NT2/D1 (cell line): ENCODE measurements around the gene APC2.
A peak's percentile ranks its signal among the peaks of the same experiment; 100 is the strongest.
"Not testable (repeated sequence)": the region's sequence is repeated elsewhere in the genome, so short reads cannot be mapped to it uniquely, and the experiment has no call there.

Experiments
- DNase-seq: peaks from one replicate; pipeline ENCODE4 v3.0.0-alpha.2; 2011; ENCODE audit warnings: low read depth, low spot score
- H3K27me3 ChIP-seq: 2 replicates; pipeline ENCODE4 v1.6.0; 2011; ENCODE audit warnings: mild to moderate bottlenecking; ENCODE audit not compliant: insufficient read length, insufficient read depth
- H3K36me3 ChIP-seq: 2 replicates; pipeline ENCODE4 v1.6.1; 2011; ENCODE audit warnings: mild to moderate bottlenecking, low read length, mixed read lengths; ENCODE audit not compliant: insufficient read depth, insufficient read length
- H3K4me1 ChIP-seq: 2 replicates; pipeline ENCODE4 v1.5.1; 2011; ENCODE audit not compliant: insufficient read depth, insufficient read length
- H3K4me3 ChIP-seq: 2 replicates; pipeline ENCODE4 v1.5.1; 2011; ENCODE audit warnings: low read depth; ENCODE audit not compliant: insufficient read length
- H3K9ac ChIP-seq: 2 replicates; pipeline ENCODE4 v1.6.0; 2011; ENCODE audit warnings: low read depth; ENCODE audit not compliant: insufficient read length
- H3K9me3 ChIP-seq: 2 replicates; pipeline ENCODE4 v1.5.1; 2011; ENCODE audit warnings: mild to moderate bottlenecking, low read length; ENCODE audit not compliant: insufficient read depth
- SUZ12 ChIP-seq: IDR thresholded peaks from 2 replicates; pipeline ENCODE4 v1.6.1; 2011; ENCODE audit not compliant: insufficient read length, insufficient read depth; ENCODE audit errors: extremely low read depth
- YY1 ChIP-seq: IDR thresholded peaks from 2 replicates; pipeline ENCODE4 v1.6.1; 2011; ENCODE audit not compliant: insufficient read length, insufficient read depth
- ZNF274 ChIP-seq: IDR thresholded peaks from 2 replicates; pipeline ENCODE4 v1.6.1; 2011; ENCODE audit warnings: mild to moderate bottlenecking, low read depth, low read length

APC2 gene

DNA sequence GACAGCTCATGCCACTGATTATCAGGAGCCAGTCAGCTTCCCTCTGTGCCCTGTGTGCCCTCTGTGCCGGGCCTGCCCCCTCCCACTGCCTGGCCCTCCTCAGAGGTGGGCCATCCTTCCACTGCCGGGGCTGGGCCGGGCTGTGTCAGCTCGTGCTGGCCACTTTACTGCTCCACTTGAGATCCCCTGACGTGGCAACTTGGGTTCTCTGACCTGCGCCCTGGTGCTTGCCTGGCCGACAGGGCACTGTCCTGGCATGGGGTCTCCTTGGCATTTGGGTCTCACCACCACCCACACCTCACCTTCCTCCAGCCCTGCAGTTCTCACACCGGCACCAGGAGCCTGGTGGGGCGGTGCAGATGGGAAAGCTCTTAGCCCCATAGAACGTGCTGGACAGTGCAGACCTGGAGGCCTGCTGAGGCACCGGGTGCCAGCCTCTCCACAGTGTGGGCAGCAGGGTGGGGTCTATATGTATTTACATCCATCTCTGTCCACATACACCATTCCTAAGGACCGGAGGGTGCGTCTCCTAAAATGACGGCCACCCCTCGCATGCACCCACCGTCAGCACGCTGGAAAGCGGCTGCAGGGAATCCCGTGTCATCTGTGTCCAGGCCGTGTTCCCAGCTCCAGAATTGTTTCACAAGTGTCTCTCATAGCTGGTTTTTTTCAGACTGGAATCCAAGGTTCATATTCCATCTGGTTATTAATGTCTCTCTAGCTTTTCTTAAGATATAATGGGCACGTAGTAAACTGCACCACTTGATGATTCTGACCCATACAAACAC, 30.8 kb upstream of the APC2 start:
- Histone ChIP-seq H3K4me3 (no peak overlapping the region), H3K9me3 (no peaks in the 10 kb centered on the region), H3K9ac (no peak overlapping the region), H3K4me1 (peaks cover 39% of the 10 kb centered on the region), H3K27me3 (no peaks in the 10 kb centered on the region), H3K36me3 (peaks cover 85% of the 10 kb centered on the region)
- TF ChIP-seq YY1 (no peak), ZNF274 (no peak), SUZ12 (no peak)
- DNase-seq = no peak

DNA sequence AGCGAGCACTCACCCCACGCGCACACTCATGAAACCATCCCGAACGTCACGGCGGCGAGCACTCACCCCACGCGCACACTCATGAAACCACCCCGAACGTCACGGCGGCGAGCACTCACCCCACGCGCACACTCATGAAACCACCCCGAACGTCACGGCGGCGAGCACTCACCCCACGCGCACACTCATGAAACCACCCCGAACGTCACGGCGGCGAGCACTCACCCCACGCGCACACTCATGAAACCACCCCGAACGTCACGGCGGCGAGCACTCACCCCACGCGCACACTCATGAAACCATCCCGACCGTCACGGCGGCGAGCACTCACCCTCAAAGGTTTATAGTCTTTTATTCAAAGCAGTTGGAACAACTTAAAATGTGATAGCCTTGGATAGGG, 29.8 kb upstream of the APC2 start:
- not testable (repeated sequence) for DNase-seq, H3K4me3 ChIP-seq, H3K9ac ChIP-seq, H3K27me3 ChIP-seq, H3K9me3 ChIP-seq
- H3K36me3 ChIP-seq = peaks cover 89% of the 10 kb centered on the region
- H3K4me1 ChIP-seq = peaks cover 40% of the 10 kb centered on the region

DNA sequence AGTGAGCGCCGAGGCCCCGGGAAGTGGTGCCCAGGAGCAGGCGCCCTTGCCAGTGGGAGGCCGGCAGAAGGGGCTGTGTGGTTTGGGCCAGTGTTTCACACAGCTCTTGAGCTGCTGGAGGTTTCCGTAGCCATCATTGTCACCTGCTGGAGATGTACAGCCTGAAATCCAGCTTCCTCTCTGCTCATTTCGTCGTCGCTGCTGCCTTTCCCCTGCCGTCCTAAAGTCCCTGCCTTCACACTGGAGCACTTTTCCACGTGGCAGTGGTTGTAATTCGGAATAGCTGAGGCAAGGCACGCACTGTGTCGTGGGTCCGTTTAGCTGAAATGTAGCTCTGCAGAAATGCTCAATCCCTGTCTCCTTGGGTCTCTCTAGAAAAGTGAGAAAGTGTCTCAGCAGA, 29.3 kb upstream of the APC2 start:
- H3K4me1 ChIP-seq = peaks cover 43% of the 10 kb centered on the region
- H3K36me3 ChIP-seq = peaks cover 94% of the 10 kb centered on the region

DNA sequence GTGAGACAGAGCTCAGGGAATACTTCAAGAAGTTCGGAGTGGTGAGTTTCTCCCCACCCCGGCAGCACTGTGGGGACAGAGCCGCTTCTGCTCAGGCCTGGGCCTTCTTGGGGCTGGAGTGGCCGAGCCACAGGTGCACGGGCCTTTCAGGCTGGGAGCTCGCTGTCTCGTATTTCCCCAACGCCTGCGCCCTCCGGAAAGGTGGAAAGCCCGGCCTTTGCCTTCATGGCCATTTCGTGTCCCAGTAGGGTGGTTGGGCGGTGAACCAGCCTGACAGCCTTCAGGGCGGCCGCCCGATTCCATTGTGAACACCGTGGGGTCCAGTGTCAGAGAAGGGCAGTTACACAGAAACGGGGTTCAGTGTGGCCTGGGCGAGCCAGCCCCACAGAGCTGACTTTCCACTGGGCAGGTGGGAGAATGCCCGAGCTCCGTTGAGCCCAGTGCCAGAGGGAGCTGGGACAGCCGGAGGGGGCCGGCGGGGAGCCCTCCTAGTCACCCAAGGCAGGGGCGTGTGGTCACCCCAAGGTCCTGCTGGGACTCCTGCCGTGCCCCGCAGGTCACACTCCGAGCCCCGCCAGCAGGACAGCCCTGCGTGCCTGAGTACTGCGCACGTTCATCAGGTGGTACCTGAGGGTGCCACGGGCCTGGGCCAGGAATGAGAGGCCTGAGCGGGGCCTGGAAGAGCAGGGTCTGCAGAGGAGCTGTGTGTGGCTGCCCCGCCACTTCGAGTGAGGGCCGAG, 28.5 kb upstream of the APC2 start:
- Histone ChIP-seq H3K4me3 (no peak overlapping the region), H3K9me3 (no peaks in the 10 kb centered on the region), H3K27me3 (no peaks in the 10 kb centered on the region), H3K4me1 (peaks cover 41% of the 10 kb centered on the region), H3K9ac (no peak overlapping the region), H3K36me3 (peaks cover 95% of the 10 kb centered on the region)
- no peak for TF ChIP-seq SUZ12
- no peak for TF ChIP-seq YY1
- TF ChIP-seq ZNF274 = no peak
- no peak for DNase-seq

More for the DNA sequence above, 29.3 kb upstream of the APC2 start:
- Histone ChIP-seq H3K9ac (no peak overlapping the region), H3K9me3 (no peaks in the 10 kb centered on the region), H3K27me3 (no peaks in the 10 kb centered on the region), H3K4me3 (no peak overlapping the region)
- TF ChIP-seq SUZ12 (no peak), ZNF274 (no peak), YY1 (no peak)
- DNase-seq = no peak

DNA sequence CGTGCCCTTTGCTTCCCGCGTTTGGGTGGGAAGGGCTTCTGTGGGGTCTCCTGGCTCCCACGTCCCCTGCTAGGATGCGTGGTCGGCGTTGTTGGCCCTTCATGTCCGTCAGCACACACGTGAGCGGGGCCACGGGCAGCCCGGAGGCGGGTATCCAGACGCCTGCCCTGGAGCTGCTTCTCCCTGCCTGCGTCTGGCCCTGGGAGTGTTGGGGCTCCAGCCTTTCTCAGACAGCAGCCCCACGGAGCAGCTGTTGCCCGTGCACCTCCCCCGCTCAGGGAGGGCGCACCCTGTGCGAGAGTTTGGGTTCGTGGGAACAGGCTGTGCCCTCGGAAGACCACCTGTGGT, 28.0 kb upstream of the APC2 start:
- Histone ChIP-seq H3K36me3 (peaks cover 95% of the 10 kb centered on the region), H3K4me3 (no peak overlapping the region), H3K27me3 (no peaks in the 10 kb centered on the region), H3K9me3 (no peaks in the 10 kb centered on the region), H3K4me1 (peaks cover 38% of the 10 kb centered on the region), H3K9ac (peak overlapping the region; percentile 52)
- no peak for DNase-seq
- TF ChIP-seq SUZ12 (no peak), YY1 (no peak), ZNF274 (no peak)

DNA sequence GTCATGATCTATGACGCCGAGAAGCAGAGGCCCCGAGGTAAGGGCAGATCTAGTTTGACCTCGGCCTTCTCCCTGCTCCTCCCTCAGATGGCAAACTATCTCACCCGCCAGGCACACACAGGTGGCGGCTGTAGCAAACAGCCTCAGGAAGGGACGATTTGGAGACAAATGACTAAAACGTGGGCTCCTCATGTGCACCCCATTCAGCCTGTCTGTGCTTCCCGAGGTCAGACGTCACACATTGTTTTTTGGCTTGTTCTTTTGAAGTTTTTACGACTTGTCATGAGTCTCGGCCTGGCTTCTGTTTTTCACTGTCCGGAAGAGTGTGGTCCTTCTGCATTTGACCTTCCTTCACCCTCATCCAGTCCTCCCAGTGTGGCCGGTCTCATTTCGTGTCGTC, 27.6 kb upstream of the APC2 start:
- no peak for DNase-seq
- H3K27me3 ChIP-seq = no peaks in the 10 kb centered on the region

DNA sequence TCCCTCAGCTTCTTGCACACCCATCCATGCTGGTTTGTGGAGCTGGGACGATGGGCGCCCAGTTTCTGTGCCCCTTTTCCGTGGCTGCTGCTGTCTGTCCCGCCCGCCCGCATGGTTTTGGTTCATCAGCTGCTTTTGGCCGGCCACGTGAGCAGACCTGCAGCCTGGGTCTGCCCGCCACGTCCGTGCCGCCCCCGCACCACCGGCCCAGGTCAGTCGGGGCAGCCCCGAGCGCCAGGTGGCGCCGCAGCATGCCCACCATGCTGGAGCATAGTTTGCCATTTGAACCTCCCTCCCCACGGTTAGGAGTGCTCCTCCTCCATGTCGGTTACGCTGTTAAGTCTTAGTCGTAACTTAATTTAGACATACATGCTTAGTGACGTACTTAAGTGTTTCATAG, 27.0 kb upstream of the APC2 start:
- Histone ChIP-seq H3K27me3 (no peaks in the 10 kb centered on the region), H3K4me3 (no peak overlapping the region), H3K36me3 (peaks cover 95% of the 10 kb centered on the region), H3K4me1 (peaks cover 35% of the 10 kb centered on the region), H3K9me3 (no peaks in the 10 kb centered on the region), H3K9ac (no peak overlapping the region)
- DNase-seq = no peak
- TF ChIP-seq ZNF274 (no peak), YY1 (no peak), SUZ12 (no peak)

More for the DNA sequence above, 27.6 kb upstream of the APC2 start:
- H3K36me3 ChIP-seq = peaks cover 95% of the 10 kb centered on the region
- no peak for TF ChIP-seq YY1
- no peak for TF ChIP-seq SUZ12
- no peak for TF ChIP-seq ZNF274
- H3K9me3 ChIP-seq = no peaks in the 10 kb centered on the region
- H3K4me1 ChIP-seq = peaks cover 35% of the 10 kb centered on the region
- no peak overlapping the region for H3K9ac ChIP-seq
- H3K4me3 ChIP-seq = no peak overlapping the region
